ENCODE results near the gene PABPN1.

- no peak for TF ChIP-seq POLR2AphosphoS5 (IDR thresholded peaks at IDR 0.05)
- TF ChIP-seq, protein P1, sequence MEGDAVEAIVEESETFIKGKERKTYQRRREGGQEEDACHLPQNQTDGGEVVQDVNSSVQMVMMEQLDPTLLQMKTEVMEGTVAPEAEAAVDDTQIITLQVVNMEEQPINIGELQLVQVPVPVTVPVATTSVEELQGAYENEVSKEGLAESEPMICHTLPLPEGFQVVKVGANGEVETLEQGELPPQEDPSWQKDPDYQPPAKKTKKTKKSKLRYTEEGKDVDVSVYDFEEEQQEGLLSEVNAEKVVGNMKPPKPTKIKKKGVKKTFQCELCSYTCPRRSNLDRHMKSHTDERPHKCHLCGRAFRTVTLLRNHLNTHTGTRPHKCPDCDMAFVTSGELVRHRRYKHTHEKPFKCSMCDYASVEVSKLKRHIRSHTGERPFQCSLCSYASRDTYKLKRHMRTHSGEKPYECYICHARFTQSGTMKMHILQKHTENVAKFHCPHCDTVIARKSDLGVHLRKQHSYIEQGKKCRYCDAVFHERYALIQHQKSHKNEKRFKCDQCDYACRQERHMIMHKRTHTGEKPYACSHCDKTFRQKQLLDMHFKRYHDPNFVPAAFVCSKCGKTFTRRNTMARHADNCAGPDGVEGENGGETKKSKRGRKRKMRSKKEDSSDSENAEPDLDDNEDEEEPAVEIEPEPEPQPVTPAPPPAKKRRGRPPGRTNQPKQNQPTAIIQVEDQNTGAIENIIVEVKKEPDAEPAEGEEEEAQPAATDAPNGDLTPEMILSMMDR (IDR thresholded peaks at IDR 0.05 in 8 of 11, conservative IDR thresholded peaks at IDR 0.05 in 3 of 11), result no peak
Observed at GRCh38 chr14:23339506-23340268, 18.4 kb downstream of the PABPN1 start.
